Common myeloid progenitor, CD34-positive (primary cell): ENCODE results near the gene CRACDL.

Experiments
- CTCF ChIA-PET: fragments of 350-600 bp; sonication (Branson Sonifier 250); formaldehyde crosslinking; loops from one replicate; lab custom pipeline; 2021; ENCODE audit warnings: antibody characterized with exemption; lab: Charles Lee
- POLR2A ChIA-PET: fragments of 350-600 bp; sonication (Branson Sonifier 250); formaldehyde crosslinking; loops from one replicate; lab custom pipeline; 2021; ENCODE audit warnings: antibody characterized with exemption; lab: Charles Lee
- DNase-seq, 3 donors: peaks; one replicate each; pipeline versions ENCODE4 v3.0.0 to v3.0.0-alpha.2; 2013
- H3K27ac ChIP-seq, 2 experiments: 1 replicate in 1 of 2; 2 replicates in 1 of 2; pipeline ENCODE4 v1.7.0; 2013; ENCODE audit warnings: inconsistent platforms in 2 of 2, low read length in 2 of 2, mild to moderate bottlenecking in 2 of 2, low read depth in 1 of 2, moderate library complexity in 1 of 2; ENCODE audit not compliant: severe bottlenecking in 2 of 2, insufficient read depth in 1 of 2, poor library complexity in 1 of 2
- H3K27me3 ChIP-seq, 5 experiments: replicated peaks in 2 of 5; 1 replicate in 3 of 5; 2 replicates in 2 of 5; pipeline versions ENCODE4 v1.6.1 to v1.7.0; 2013; ENCODE audit warnings: low read length in 4 of 5, mild to moderate bottlenecking in 2 of 5, moderate library complexity in 2 of 5, inconsistent platforms in 1 of 5; ENCODE audit not compliant: insufficient read depth in 5 of 5, control insufficient read depth in 4 of 5
- H3K36me3 ChIP-seq, 4 experiments: 1 replicate in 2 of 4; 2 replicates in 2 of 4; pipeline versions ENCODE4 v1.6.1 to v1.7.0; 2013; ENCODE audit warnings: low read length in 3 of 4, control low read depth in 1 of 4, mild to moderate bottlenecking in 1 of 4; ENCODE audit not compliant: control insufficient read depth in 4 of 4, insufficient read depth in 4 of 4
- H3K4me1 ChIP-seq, 4 experiments: 1 replicate in 3 of 4; 2 replicates in 1 of 4; pipeline versions ENCODE4 v1.6.1 to v1.7.1; 2013; ENCODE audit warnings: low read length in 3 of 4, mild to moderate bottlenecking in 3 of 4, control low read depth in 1 of 4, inconsistent platforms in 1 of 4, moderate library complexity in 1 of 4; ENCODE audit not compliant: control insufficient read depth in 4 of 4, insufficient read depth in 4 of 4; ENCODE audit errors: control extremely low read depth in 1 of 4
- H3K4me3 ChIP-seq, 7 experiments: 1 replicate in 4 of 7; 2 replicates in 3 of 7; pipeline versions ENCODE4 v1.5.1 to v1.7.0; 2013; ENCODE audit warnings: mild to moderate bottlenecking in 7 of 7, low read length in 6 of 7, moderate library complexity in 6 of 7, inconsistent platforms in 2 of 7, low read depth in 2 of 7, control low read depth in 1 of 7; ENCODE audit not compliant: insufficient read depth in 4 of 7, control insufficient read depth in 1 of 7; ENCODE audit errors: extremely low read depth in 1 of 7
- H3K9me3 ChIP-seq, 5 experiments: 1 replicate in 4 of 5; 2 replicates in 1 of 5; pipeline versions ENCODE4 v1.6.1 to v1.7.1; 2013; ENCODE audit warnings: low read length in 4 of 5, mild to moderate bottlenecking in 2 of 5, inconsistent platforms in 1 of 5, low read depth in 1 of 5, moderate library complexity in 1 of 5; ENCODE audit not compliant: control insufficient read depth in 4 of 5, insufficient read depth in 2 of 5; ENCODE audit errors: control extremely low read depth in 1 of 5
- WGBS: methylation state at CpG from one replicate; pipeline ENCODE4 v1.1.5; 2013; ENCODE audit not compliant: insufficient coverage; 5-methylcytosine and 5-hydroxymethylcytosine counted together

Gene CRACDL

DNA sequence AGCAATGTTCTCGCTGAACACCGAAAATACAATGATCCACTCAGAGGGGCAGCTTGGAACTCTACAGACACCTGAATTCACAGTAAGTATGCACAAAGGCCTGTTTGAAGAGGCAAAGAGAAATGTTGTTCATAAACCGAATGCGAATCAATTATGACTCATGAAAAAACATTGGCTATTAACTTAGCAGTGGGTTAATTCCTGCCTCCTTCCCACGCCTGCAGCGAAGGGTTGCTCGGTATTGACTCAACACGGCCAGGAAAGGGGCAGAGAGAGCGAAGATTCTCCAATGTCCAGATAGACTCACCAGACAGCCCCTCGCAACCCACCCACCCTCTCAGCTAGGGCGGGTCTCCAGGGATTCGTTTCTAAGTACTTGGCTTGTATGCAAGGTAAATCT is 9.4 kb downstream of the CRACDL start:
- H3K27me3 ChIP-seq = peaks cover 0 to 2% (median 0%) of the 10 kb centered on the region in 5 experiments
- no peaks in the 10 kb centered on the region for H3K36me3 ChIP-seq
- CTCF ChIA-PET = interaction anchor here (0.7 kb wide), 1 partner anchor 638 kb away, joined by 3 read pairs; no protein-coding TSS in a partner anchor
- POLR2A ChIA-PET = no interaction called here
- peaks cover 0 to 2% (median 0%) of the 10 kb centered on the region in 5 experiments for H3K9me3 ChIP-seq
- no peak for DNase-seq
- no peaks in the 10 kb centered on the region for H3K4me1 ChIP-seq
- no peak overlapping the region for H3K4me3 ChIP-seq
- H3K27ac ChIP-seq = no peak overlapping the region
- 97% methylated on average over 9 of the region's 12 CpGs for WGBS

DNA sequence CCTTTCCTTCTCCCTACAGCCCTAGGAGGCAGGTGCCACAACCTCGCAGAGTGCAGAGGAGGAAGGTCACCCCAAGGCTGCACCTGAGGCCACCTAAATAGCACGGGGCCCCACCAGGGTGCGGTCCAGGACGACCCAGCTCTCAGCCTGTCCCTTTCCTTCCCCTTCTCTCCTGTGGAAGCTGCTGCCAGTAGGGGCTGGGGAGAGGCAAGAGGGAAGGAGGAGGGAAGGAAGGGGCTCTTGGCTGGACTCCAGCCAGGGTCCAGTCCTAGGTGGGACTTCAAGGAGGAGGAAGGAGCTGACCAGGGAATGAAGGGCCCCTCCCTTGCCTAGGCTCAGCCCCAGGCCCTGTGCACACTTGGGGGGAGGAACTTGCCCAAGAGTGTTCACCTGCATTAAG is 11.1 kb downstream of the CRACDL start:
- 100% methylated on average over 1 of the region's 4 CpGs for WGBS
- DNase-seq = no peak
- POLR2A ChIA-PET = no interaction called here
- peaks cover 0 to 2% (median 0%) of the 10 kb centered on the region in 5 experiments for H3K9me3 ChIP-seq
- H3K4me3 ChIP-seq = no peak overlapping the region
- peaks cover 0 to 2% (median 0%) of the 10 kb centered on the region in 5 experiments for H3K27me3 ChIP-seq
- CTCF ChIA-PET = no interaction called here
- H3K36me3 ChIP-seq = no peaks in the 10 kb centered on the region
- no peaks in the 10 kb centered on the region for H3K4me1 ChIP-seq
- H3K27ac ChIP-seq = no peak overlapping the region

DNA sequence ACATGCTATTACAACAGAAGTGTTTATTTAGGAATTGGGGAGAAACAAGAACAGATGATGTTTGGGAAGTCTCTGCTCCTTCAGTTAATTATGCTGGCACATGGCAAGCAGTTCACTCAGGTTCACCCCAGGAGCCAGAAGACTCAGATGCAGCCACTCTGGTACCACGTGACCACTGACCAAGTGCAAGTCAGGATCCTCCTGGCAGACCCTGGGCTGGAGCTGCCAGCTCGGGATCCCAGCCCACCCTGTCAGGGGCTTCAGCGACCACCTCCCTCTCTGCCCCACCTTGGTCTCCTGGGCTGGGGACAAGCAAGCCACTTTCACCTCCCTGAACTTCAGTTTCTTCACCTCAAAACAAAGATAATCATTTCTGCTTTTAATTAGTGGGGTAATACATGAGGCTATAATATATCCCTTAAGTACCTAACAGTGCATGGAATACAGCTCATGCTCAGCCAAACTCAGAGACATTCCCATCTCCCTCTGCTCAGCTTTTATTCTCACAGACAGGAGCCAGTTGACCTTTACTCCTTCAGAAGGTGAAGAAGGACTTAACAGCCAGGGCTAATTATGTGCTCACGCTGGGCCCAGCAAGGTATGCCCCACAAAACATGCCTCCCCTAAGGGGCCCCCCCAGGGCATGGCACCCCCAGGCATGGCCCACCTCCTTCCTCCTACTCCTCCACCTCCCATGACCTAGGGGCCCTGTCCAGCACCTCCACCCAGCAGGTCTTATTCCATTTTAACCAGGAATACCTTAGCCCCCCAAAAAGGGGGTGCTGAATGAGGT is 11.8 kb downstream of the CRACDL start:
- CTCF ChIA-PET = interaction anchor here (2.0 kb wide), 1 partner anchor 9 kb away, joined by 4 read pairs; no protein-coding TSS in a partner anchor
- H3K36me3 ChIP-seq = no peaks in the 10 kb centered on the region
- POLR2A ChIA-PET = no interaction called here

DNA sequence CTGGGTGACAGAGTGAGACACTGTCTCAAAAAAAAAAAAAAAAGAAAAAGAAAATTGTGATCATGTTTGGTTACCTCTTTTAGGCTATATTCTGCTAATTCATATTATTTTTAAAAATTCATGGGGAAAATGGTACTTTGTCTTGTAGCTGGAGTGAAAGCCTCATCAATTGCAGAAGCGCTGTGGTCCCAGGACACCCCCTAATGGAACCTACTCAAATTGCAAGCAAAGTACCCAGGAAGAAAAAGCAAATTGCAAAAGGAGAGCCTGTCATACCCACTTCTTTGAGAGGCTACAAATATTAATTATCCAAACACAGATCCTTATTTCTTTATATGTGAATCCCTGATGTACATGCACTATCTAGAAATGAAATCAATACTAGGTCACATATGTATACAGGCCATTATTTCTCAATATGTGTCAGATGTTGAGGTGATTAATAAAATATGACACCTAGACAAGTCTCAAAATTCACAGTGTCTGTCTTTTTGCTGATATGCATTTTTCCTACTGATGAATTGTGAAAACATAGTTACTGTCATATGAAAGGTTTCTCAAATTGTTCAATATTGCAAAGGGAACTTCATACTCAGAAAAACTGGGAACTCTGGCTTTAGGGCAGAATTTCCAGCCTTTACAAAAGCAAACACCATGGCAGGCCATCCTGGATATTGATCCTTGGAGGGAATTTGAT is 12.6 kb downstream of the CRACDL start:
- POLR2A ChIA-PET = interaction anchor here (0.7 kb wide), 1 partner anchor 79 kb away, joined by 4 read pairs; no protein-coding TSS in a partner anchor
- WGBS = 100% methylated on average over 1 of the region's 1 CpG
- CTCF ChIA-PET = interaction anchor here (2.0 kb wide), 1 partner anchor 10 kb away, joined by 4 read pairs; no protein-coding TSS in a partner anchor
- no peak for DNase-seq
- Histone ChIP-seq H3K4me3 (no peak overlapping the region), H3K36me3 (no peaks in the 10 kb centered on the region), H3K27me3 (no peaks in the 10 kb centered on the region), H3K27ac (no peak overlapping the region), H3K9me3 (peaks cover 0 to 2% (median 0%) of the 10 kb centered on the region in 5 experiments), H3K4me1 (no peaks in the 10 kb centered on the region)

More for the DNA sequence above, 11.8 kb downstream of the CRACDL start:
- Histone ChIP-seq H3K9me3 (peaks cover 0 to 2% (median 0%) of the 10 kb centered on the region in 5 experiments), H3K27ac (no peak overlapping the region), H3K4me1 (no peaks in the 10 kb centered on the region), H3K4me3 (no peak overlapping the region), H3K27me3 (peaks cover 0 to 2% (median 0%) of the 10 kb centered on the region in 5 experiments)
- 100% methylated on average over 1 of the region's 4 CpGs for WGBS
- no peak for DNase-seq

DNA sequence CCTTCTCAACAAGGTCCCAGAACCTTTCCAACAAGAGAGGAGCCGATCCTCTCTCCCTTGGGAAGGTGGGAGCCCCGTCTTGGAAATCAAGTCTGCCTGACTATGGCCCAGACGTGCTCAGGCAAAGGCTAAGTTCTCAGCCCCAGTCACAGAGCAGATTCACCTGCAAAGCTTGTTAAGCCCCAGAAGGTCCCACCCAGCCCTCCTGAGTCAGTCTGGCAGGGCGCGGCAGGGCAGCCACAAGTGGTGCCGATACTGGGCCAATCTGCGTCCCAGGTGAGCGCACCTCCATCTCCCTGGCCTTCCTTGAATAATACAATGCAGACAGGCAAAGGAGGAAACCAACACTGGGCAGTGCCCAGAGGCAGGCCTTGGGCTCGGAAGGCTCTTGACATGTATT is 15.0 kb downstream of the CRACDL start:
- WGBS = 98% methylated on average over 8 of the region's 9 CpGs
- CTCF ChIA-PET = no interaction called here
- POLR2A ChIA-PET = no interaction called here
- Histone ChIP-seq H3K27ac (no peak overlapping the region), H3K9me3 (peaks cover 0 to 2% (median 0%) of the 10 kb centered on the region in 5 experiments), H3K36me3 (no peaks in the 10 kb centered on the region), H3K27me3 (no peaks in the 10 kb centered on the region), H3K4me1 (no peaks in the 10 kb centered on the region), H3K4me3 (no peak overlapping the region)
- no peak for DNase-seq

DNA sequence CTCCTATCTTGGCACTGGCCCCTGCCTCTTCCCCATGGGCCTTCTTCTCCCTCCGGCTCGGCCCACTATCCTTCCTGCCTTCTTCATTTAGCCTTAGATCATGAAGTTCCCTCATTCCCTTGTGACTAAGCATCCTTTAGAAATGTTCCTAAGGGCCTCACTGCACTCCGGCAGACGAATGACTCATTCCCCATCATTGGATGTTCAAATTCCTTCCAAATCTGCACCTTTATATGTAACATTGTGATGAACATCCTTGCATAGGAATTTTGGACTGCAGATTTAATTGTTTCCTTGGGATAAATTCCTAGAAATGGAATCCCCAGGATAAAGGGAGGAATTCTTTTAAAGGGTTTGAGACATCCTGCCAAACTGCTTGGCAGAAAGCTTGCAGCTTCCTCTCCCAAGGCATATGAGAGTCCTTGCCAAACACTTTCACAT is 19.0 kb downstream of the CRACDL start:
- Histone ChIP-seq H3K36me3 (no peaks in the 10 kb centered on the region), H3K4me3 (no peak overlapping the region), H3K9me3 (no peaks in the 10 kb centered on the region), H3K27me3 (peaks cover 0 to 2% (median 0%) of the 10 kb centered on the region in 5 experiments), H3K27ac (no peak overlapping the region), H3K4me1 (peaks cover 0 to 6% (median 0%) of the 10 kb centered on the region in 4 experiments)
- WGBS = 90% methylated on average over 2 of the region's 4 CpGs
- POLR2A ChIA-PET = no interaction called here
- no peak for DNase-seq
- CTCF ChIA-PET = no interaction called here
